ENCODE data around the gene MT1X. TPM values are rescaled to one million over a fixed set of nuclear protein-coding genes. Genes with fewer than 3 reads are reported as not detected.

Gene MT1X
- total and polyA plus RNA-seq, 2 of the 13 experiments (the other 11 are each of a cell fraction or from before 2014, with no cell fraction given): 19.7 to 288 TPM

DNA sequence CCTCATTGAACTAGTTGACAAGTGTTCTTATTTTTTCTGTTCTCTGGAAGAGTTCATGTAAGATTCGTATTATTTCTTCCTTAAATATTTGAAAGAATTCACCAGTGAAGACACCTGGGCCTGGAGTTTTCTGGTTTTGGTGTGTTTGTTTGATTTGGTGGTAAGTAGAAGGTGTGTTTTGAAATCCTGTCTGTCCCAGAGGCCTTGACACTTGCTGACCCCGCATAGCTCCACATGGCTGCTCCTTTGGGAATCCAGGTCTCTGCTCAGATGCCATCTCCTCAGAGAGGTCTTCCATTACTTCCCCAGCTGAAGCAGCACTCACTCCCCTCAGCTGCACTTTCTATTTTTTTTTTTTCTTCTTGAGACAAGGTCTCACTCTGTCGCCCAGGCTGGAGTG is 41.9 kb downstream of the MT1X start (continued):
- TF ChIP-seq, protein P1, sequence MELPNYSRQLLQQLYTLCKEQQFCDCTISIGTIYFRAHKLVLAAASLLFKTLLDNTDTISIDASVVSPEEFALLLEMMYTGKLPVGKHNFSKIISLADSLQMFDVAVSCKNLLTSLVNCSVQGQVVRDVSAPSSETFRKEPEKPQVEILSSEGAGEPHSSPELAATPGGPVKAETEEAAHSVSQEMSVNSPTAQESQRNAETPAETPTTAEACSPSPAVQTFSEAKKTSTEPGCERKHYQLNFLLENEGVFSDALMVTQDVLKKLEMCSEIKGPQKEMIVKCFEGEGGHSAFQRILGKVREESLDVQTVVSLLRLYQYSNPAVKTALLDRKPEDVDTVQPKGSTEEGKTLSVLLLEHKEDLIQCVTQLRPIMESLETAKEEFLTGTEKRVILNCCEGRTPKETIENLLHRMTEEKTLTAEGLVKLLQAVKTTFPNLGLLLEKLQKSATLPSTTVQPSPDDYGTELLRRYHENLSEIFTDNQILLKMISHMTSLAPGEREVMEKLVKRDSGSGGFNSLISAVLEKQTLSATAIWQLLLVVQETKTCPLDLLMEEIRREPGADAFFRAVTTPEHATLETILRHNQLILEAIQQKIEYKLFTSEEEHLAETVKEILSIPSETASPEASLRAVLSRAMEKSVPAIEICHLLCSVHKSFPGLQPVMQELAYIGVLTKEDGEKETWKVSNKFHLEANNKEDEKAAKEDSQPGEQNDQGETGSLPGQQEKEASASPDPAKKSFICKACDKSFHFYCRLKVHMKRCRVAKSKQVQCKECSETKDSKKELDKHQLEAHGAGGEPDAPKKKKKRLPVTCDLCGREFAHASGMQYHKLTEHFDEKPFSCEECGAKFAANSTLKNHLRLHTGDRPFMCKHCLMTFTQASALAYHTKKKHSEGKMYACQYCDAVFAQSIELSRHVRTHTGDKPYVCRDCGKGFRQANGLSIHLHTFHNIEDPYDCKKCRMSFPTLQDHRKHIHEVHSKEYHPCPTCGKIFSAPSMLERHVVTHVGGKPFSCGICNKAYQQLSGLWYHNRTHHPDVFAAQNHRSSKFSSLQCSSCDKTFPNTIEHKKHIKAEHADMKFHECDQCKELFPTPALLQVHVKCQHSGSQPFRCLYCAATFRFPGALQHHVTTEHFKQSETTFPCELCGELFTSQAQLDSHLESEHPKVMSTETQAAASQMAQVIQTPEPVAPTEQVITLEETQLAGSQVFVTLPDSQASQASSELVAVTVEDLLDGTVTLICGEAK (IDR thresholded peaks at IDR 0.05): no peak
- TF ChIP-seq, protein P1 (CRISPR knock-in tag; IDR thresholded peaks at IDR 0.05): no peak
- TF ChIP-seq SMAD9 (CRISPR knock-in tag; IDR thresholded peaks at IDR 0.05) (no peak), NR2F2 (IDR thresholded peaks at IDR 0.05; ENCODE audit: borderline replicate concordance, low read depth) (peak; percentile 64), GABPB1 (CRISPR knock-in tag; IDR thresholded peaks at IDR 0.05) (no peak), MYC (CRISPR knock-in tag; IDR thresholded peaks at IDR 0.05; ENCODE audit: borderline replicate concordance) (peak; percentile 42; the same call in 1 of the 2 replicates), RXRB (CRISPR knock-in tag; IDR thresholded peaks at IDR 0.05; ENCODE audit: borderline replicate concordance) (peak; percentile 76), SALL1 (CRISPR knock-in tag; IDR thresholded peaks at IDR 0.05) (peak; percentile 27; the same call in 1 of the 2 replicates), CBFB (CRISPR knock-in tag; IDR thresholded peaks at IDR 0.05) (no peak), SP4 (CRISPR knock-in tag; IDR thresholded peaks at IDR 0.05) (no peak), BCL6 (CRISPR knock-in tag; IDR thresholded peaks at IDR 0.05) (0 out of 2 replicates have a peak, but pooled peaks have one; percentile 22), ZNF644 (CRISPR knock-in tag; IDR thresholded peaks at IDR 0.05; ENCODE audit: low read depth) (0 out of 2 replicates have a peak, but pooled peaks have one; percentile 12), SOX13 (IDR thresholded peaks at IDR 0.05) (no peak), SOX13 (CRISPR knock-in tag; conservative IDR thresholded peaks at IDR 0.05 in 1 of 2, IDR thresholded peaks at IDR 0.05 in 1 of 2) (peak in 1 of 2 experiments; percentile 26; a peak in 1 of 4 replicates), ZNF367 (CRISPR knock-in tag; IDR thresholded peaks at IDR 0.05; ENCODE audit: borderline replicate concordance) (no peak), CEBPG (CRISPR knock-in tag; IDR thresholded peaks at IDR 0.05) (peak; percentile 19; the same call in 1 of the 2 replicates), YEATS2 (CRISPR knock-in tag; IDR thresholded peaks at IDR 0.05; ENCODE audit: borderline replicate concordance) (peak; percentile 23; the same call in 1 of the 2 replicates), NCOA2 (CRISPR knock-in tag; IDR thresholded peaks at IDR 0.05) (peak; percentile 59; the same call in 1 of the 2 replicates)

Measured in HepG2 (cell line).